NCI-H2081 (cell line): Measurements from ENCODE around the gene DNASE2B.
A peak's percentile ranks its signal among the peaks of the same experiment; 100 is the strongest.
"Not testable (repeated sequence)": the region's sequence is repeated elsewhere in the genome, so short reads cannot be mapped to it uniquely, and the experiment has no call there.

Experiments
- DNase-seq, 2 experiments: peaks; one replicate each; lab custom pipeline; 2025; lab: John Stamatoyannopoulos, UW

DNASE2B gene

DNA sequence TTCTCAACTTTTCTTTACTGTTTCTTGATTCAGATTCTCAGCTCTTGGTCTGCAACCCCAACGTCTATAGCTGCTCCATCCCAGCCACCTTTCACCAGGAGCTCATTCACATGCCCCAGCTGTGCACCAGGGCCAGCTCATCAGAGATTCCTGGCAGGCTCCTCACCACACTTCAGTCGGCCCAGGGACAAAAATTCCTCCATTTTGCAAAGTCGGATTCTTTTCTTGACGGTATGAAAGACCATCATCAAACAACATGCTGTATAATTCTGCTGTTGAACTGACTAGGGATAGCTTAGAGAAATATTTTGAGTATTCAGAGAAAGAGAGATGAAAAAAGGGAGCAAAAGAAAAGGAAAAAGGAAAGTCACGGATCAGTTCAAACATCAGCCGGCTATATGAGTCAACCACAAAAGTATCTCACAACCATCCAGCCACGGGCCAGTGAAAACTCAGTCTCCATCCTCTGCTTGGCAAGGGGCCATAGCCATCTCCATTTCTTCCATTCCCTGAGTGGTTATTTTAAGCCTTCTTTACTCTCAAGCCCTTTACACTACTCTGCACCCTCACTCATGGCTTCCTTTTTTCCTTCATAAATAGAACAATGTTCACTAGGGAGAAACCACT lies 14.1 kb downstream of the DNASE2B start:
- DNase-seq = no peak

DNA sequence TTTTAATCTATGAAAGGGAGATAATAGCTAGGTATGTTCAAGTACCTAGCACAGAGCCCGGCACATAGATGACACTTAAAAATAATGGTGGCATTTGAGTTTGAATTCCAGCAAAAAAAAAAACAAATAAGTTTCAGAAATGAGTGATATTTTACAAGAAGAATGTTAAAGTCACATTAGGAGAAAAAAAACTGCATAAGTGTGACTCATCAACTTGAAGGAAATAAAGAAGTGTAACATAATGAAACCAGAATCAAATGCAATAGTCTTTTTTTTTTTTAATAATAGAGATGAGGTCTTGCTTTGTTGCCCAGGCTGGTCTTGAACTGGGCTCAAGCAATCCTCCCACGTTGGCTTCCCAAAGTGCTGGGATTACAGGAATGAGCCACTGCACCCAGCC lies 17.1 kb downstream of the DNASE2B start:
- no peak for DNase-seq

DNA sequence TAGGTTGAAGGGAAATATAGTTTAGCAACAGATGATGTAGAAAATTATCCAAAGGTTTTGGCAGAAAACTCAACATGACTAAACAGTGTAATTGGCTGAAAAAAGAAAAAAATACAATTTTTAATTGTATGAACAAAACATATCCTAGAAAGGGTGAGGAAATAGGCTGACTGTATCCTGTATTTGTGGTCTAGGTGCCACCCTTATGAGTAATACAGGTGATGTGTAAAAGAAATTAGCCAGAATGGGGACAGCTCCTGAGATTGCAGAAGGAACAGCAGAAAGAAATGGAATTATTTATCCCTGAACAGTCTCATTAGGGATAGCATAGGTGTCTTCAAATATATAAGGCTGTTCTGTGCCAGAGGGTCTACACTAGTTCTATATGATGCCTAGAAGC lies 24.6 kb downstream of the DNASE2B start:
- DNase-seq = no peak

DNA sequence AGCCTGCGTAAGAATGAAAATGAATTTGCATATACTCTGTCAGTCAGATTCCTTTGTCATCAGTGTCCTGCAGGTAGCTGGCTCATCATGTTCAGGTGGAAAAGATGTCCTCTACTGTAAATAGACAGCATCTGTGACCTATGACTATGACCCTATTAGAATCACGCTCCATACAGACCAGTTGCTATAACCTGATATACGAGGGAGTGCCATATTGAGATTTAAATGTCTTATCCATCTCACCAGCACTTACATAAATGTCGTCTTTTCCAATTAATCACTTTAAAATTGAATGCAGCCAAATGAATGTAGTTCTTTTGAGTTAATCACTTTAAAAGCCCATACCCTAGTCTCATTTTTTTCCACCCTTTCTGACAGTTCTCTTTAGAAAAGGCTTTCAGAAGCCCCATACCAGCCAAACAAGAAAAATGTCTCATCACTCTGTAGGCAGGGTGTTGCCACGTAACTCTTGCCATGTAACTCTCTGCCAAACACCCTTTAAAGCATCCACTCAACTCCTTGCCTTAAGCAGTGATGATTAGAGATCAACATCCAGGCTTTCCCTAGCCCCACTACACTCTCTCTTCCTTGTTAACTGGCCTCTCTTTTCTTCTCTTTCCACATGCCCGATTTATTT lies 26.3 kb downstream of the DNASE2B start:
- no peak for DNase-seq

DNA sequence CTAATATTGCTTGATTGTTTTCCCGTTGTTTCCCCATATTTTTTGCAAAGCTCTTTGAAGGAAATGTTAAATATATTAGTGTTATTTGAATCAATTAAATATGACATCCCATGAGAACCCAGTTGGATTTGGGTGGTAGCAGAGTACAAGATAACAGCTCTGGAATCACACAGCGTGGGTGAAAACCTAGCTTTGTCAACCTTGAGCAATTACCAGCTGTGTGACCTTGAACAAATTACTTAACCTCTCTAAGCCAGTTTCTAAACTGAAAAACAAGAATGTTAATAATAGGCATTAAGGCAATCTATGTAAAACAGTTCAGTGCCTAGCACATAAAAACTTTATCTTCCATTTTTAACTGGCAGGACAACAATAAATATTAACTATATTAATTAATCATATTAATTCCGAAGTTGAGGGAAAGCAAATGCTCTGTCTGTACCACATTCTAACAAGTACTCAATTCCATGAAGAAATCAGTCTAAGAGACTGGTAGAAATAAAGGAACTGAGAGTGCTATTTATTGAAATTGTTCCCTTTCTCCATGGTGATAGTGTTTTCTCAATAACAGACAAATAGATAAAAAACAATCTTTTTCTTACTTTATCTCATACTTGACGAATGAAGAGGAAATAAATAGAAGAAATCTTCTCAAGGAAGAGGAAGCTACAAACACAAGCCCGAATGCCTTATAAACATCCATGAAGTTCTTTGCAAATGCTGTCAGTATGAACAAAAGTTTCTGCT lies 27.0 kb downstream of the DNASE2B start:
- no peak for DNase-seq

DNA sequence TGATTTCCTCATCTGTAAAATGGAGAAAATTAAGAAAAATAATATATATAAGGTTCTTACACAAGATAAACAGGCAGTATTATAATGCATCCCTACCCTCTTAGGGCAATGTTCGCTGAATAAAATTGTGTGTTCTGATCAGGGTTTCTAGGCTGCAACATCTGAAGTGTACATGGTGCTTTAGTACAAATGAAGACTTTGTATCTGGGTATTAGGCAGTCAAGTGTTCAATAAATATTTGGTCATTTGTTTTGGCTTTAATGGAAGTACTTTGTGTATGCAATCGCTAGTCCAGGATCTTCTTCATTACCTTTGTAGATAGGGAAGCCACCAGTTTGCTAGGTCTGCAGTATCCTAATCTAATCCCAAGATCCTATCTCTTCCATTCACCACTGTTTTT lies 28.1 kb downstream of the DNASE2B start:
- DNase-seq = no peak

DNA sequence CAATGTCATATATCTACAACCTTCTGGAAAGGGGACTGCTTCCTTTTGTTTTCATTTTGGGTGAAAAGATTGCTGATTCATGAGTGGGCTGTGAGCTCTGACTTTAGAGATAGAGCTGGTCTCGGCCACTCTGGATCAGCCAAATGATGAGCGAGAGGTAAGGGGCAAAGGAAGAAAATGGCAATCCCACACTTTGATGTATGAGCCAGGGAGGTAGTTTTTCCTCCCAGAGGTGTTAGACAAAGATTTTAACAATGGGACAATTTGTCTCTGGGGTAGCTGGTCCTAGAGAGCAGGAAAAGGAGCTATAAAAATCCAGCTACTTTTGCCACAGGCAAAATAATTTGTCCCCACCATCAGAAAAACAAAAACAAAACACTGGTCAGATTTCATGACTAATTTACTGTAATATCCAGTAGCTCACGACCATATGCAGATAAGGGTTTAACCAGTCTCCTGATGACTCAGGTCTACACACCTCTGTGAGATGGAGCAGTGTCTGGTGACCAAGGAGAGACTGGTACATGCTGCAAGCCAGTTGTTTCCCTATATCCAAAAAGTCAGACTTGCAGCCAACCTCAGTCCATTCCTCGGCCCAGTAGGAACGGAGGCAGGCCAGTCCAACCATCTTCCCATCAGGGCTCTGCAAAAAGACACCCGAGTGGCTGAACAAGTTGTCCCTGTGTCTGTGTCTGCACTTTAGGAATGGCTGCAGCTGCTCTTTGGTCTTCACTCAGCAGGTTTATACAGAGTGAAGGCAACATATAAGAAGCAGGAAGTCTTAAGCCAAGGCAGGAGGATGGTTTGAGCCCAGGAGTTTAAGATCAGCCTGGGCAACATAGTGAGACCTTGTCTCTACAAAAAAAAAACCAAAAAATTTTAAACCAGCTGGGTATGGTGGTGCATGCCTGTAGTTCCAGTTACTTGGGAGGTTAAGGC lies 29.2 kb downstream of the DNASE2B start:
- no peak for DNase-seq

DNA sequence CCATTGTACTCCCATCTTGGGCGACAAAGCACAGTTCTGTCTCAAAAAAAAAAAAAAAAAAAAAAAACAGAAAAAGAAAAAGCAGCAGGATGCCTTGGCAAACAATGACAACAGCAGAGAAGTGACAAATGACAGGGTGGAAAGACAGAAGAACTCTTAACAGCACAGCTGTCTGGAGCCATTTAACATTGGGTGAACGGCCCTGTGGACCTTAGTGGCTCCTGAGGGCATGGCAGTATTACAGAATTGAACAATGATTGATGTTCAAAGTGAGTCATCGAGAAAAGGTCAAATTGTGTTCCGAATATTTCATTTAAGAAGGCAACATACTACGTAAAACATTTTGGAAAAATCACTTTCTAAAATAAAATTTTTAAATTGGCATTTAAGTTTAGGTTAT lies 30.0 kb downstream of the DNASE2B start:
- peak in 1 of 2 experiments; percentile 24 for DNase-seq

DNA sequence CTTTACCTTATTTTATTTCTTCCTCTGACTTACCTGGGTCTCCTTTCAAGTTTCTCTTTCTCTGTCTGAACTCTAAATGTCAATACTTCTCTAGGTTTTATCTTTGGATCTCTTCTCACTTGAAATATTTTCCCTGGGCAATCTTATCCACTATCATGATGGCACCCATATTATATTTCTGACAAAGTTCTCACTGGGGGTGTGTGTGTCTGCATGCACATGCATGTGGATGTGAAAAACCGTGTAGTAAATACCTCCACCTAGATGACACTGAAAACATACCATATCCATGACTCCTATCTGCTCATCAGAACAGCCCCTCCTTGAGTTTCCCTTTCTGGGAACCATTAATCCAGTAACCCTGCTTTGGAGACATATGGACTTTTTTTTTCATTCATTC lies 30.9 kb downstream of the DNASE2B start:
- DNase-seq = no peak

DNA sequence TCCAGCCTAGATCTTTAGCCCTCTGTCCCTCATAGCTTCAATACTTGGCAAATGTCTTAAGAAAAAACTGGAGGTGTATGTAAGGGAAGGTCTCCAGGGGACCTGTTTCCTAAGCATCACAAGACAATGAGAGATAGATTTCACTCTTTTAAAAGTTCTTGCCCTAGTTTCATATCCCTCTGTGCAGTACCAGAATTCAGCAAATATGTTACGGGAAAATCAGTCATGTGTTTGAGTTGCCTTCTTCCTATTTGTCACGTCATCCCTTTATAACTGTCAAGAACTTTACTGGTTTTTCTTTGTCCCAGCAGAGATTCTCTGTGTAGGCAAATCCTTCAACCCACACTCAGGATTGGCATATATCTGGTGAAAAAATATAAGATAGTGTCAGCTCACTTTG lies 32.3 kb downstream of the DNASE2B start:
- no peak for DNase-seq

DNA sequence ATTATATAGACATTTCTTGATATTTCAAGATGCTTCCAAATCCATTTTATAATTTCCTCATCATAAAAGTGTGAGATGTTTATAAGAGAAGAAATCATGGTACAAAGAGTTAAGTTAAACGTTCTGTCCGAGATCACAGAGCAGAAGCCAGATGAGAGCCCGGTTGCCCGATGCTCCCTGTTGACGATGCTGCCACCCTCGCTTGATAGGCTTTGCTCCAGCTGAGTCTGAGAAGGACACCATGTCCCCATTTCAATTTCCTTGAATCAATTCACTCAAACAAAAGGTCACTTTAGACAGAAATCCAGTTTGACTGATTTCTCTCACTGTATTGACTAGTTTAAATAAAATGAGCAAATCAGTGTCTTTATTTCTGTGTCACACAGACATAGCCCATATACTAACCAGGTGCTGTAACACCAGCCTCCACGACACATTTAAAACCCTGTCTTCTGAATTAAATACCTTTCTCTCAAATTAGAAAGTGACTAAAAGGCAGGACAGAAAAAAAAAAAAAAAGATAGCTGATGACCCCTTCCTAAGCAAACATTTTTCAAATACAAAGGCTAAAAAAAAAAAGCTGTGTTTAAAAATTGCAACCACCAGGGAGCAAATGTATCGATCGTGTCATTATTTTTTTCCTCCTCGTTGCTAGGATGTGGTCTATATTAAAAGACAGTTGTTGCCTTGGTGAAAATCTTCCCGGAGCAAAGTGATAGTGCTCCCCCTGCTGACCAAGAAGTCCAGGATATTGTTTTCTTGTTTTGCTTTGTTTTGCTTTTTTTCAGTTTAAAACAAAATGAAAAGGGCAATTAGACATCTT lies 35.2 kb downstream of the DNASE2B start:
- peak; percentile 83 to 90 for DNase-seq

DNA sequence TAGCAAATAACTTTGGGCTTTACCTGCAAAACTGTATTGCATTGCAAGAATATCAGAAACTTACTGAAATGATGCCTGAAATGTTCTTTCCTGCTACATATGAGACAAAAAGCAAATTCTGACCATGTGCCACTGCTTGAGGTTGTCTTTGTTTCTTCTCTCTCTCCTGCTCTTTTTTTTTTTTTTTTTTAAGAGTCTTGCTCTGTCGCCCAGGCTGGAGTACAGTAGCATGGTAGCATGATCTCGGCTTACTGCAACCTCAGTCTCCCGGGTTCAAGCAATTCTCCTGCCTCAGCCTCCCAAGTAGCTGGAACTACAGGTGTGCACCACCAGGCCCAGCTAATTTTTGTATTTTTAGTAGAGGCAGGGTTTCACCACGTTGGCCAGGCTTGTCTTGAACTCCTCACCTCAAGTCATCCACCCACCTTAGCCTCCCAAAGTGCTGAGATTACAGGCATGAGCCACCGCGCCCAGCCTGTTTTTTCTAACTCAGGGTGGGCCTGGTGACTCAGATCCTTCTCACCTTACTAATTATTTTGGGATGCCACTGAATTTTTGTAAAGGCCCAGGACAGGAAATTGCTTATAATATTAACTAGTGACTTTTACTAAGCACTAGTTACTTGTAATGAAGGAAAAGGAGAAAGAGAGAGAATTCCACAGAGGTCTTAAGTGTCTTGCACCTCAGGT lies 35.9 kb downstream of the DNASE2B start:
- DNase-seq = no peak

DNA sequence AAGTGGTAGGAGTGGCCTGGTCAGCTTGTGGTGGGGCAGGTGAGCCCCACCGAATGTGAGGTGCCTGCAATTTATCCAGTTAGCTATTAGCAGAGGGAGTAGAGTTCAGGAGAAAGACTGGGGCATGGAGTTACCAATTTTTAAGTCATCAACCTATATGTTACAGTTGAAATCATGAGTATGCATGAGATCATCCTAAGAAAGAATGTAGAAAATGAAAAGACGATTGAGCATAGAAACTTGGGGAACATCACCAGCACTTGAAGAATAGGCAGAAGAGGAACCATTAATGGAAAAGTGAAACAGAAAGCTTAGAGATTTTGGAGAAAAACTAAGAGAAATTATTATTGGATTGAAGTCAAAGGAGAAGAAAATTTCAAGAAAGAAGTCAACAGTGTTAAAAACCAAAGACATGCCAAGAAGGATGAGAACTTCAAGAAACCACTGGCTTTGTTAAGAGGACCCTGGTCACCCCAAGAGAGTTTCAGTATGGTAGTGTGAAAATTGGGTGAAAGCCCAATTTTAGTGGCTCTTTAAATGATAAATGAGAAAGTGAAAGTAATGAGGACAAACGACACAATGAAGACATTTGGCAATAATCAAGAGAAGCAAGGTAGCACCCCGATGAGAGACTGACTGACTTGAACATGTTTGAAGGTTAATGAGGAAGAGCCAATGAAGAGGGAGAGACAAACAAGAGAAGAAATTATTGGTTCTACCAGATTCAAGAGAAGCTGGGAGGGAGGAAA lies 36.7 kb downstream of the DNASE2B start:
- DNase-seq = no peak

DNA sequence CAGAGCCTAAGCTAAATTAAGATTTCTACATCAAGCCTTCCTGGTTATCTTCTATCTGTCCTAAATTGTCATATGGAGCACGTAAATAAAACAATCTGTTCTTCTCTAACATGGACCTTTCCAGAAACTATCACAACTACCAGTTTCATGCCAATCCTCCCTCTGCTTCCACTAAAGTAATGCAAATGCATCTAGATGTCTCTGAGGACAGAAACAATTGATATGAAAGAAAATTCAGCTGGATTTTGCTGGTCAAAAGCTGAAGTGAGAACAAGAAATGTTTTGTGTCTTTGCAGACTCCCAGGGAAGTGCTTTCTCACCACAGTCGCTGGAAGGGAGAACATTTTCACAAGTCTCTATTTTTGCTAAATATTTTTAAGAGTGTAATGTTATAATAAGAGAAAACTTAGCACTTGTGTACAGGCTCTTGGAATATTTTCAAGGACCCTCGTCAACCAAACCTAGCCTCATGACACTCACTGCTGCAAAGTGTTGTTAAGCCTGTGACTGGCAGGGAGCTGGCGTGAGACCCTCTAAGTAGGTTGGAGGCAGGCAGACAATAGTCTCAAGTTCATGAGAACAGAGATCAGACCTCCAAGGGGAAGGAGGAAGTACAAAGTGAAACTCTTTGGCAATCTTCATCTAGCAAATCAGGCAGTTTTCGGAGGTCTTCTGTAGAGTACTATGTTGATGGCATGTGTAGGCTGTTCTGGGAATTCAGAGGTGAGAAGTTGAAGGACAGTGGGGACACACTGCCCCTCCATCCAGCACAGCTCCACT lies 38.8 kb downstream of the DNASE2B start:
- no peak for DNase-seq

DNA sequence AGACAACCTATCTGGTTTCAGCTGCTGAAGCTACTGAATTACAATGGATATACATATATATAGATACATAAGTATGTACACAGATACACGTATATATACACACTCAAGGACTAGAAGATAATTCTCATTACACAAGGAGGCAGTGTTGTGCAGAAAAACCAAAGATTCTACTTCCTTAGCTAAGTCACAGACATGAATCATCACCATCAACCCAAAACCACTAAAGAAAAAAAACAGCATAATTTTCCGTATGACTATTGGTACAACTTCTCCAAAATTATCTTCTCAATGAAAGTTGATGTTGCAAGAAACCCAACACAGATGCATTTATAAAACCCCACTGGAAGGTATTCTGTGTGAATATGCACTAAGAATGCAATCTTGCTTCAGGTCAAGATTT lies 44.0 kb downstream of the DNASE2B start:
- peak in 1 of 2 experiments; percentile 41 for DNase-seq

DNA sequence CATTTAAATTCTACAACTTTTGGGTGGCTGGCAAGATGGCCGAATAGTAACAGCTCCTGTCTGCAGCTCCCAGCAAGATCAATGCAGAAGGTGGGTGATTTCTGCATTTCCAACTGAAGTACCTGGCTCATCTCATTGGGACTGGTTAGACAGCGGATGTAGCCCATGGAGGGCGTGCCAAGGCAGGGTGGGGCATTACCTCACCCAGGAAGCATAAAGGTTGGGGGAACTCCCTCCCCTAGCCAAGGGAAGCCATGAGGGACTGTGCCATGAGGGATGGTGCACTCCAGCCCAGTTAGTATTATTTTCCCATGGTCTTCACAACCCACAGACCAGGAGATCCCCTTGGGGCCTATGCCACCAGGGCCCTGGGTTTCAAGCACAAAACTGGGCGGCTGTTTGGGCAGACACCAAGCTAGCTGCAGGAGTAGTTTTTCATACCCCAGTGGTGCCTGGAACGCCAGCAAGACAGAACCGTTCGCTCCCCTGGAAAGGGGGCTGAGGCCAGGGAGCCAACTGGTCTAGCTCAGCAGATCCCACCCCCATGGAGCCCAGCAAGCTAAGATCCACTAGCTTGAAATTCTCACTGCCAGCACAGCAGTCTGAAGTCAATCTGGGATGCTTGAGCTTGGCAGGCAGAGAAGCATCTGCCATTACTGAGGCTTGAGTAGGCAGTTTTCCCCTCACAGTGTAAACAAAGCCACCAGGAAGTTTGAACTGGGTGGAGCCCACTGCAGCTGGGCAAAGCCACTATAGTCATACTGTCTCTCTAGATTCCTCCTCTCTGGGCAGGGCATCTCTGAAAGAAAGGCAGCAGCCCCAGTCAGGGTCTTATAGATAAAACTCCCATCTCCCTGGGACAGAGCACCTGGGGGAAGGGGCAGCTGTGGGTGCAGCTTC lies 44.7 kb downstream of the DNASE2B start:
- DNase-seq = peak in 1 of 2 experiments; percentile 51

DNA sequence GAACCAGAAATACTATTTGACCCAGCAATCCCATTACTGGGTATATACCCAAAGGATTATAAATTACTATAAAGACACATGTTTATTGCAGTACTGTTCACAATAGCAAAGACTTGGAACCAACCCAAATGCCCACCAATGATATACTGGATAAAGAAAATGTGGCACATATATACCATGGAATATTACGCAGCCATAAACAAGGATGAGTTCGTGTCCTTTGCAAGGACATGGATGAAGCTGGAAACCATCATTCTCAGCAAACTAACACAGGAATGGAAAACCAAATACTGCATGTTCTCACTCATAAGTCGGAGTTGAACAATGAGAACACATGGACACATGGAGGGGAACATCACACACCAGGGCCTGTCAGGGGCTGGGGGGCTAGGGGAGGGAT lies 50.4 kb downstream of the DNASE2B start:
- DNase-seq = not testable (repeated sequence)

DNA sequence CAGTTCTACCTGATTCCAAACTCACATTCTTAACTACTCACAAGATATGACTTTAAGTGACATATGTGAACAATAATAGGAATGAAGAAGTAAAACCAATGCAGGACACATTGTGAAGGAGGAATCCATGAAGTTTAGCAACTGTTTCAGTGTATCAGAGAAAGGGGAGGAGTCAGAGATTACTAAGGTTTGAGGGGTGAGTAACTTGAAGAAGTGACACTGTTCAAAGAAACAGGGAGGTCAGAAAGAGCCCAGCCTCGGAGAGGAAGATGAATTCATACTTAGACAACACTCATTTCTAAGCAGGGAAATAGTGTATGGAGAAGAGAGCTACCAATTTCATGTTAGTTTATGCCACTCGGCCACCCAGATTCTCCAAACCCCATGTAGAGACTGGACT lies 52.6 kb downstream of the DNASE2B start:
- no peak for DNase-seq
